HG02973 (cell line): ENCODE measurements around the gene LRRFIP1.

Experiments used
- ATAC-seq: cut with Tn5 transposase; IDR thresholded peaks from one replicate; pipeline ENCODE4 v1.9.1; 2021; ENCODE audit warnings: moderate library complexity; ENCODE audit not compliant: unreplicated experiment

LRRFIP1 gene

GRCh38 chr2:237616734-237617586 lies 10.4 kb upstream of the LRRFIP1 start:
- no peak for ATAC-seq

- ATAC-seq, result no peak
Measured at GRCh38 chr2:237617587-237617982, 9.8 kb upstream of the LRRFIP1 start.

GRCh38 chr2:237618449-237618848 lies 8.9 kb upstream of the LRRFIP1 start:
- ATAC-seq, result no peak

GRCh38 chr2:237623428-237624403 lies 3.7 kb upstream of the LRRFIP1 start:
- ATAC-seq, result no peak

GRCh38 chr2:237624565-237624964 lies 2.8 kb upstream of the LRRFIP1 start:
- no peak for ATAC-seq

- no peak for ATAC-seq
Measured at GRCh38 chr2:237625216-237625705, 2.1 kb upstream of the LRRFIP1 start.

GRCh38 chr2:237625777-237626176 lies 1.6 kb upstream of the LRRFIP1 start:
- no peak for ATAC-seq

GRCh38 chr2:237626813-237627440 lies 460 bp upstream of the LRRFIP1 start:
- ATAC-seq, result no peak

GRCh38 chr2:237628247-237629187 lies 1.1 kb downstream of the LRRFIP1 start:
- no peak for ATAC-seq

- ATAC-seq, result no peak
Measured at GRCh38 chr2:237629188-237629534, 1.8 kb downstream of the LRRFIP1 start.

- ATAC-seq, result no peak
Measured at GRCh38 chr2:237629739-237630138, 2.4 kb downstream of the LRRFIP1 start.

GRCh38 chr2:237630216-237631000 lies 3.0 kb downstream of the LRRFIP1 start:
- ATAC-seq, result no peak

- ATAC-seq, result no peak
Measured at GRCh38 chr2:237631007-237631785, 3.8 kb downstream of the LRRFIP1 start.

- ATAC-seq, result no peak
Measured at GRCh38 chr2:237631801-237632585, 4.6 kb downstream of the LRRFIP1 start.

- ATAC-seq, result no peak
Measured at GRCh38 chr2:237633061-237633561, 5.7 kb downstream of the LRRFIP1 start.

- ATAC-seq, result no peak
Measured at GRCh38 chr2:237636578-237636977, 9.2 kb downstream of the LRRFIP1 start.

GRCh38 chr2:237637429-237638135 lies 10.2 kb downstream of the LRRFIP1 start:
- no peak for ATAC-seq
